ENCODE results near the gene CEP250. TPM values are rescaled to one million over a fixed set of nuclear protein-coding genes. Genes with fewer than 3 reads are reported as not detected.
"Not testable (repeated sequence)": the region's sequence is repeated elsewhere in the genome, so short reads cannot be mapped to it uniquely, and the experiment has no call there.

The CEP250 gene
- total RNA-seq, 2 donors from 2014 or later = 29.8 to 46.5 TPM

GRCh38 chr20:35551503-35551902, 96.1 kb downstream of the CEP250 start:
- no peak overlapping the region for H3K9ac ChIP-seq (ENCODE audit: extremely low read depth, low read length, poor library complexity, severe bottlenecking)
- H3K36me3 ChIP-seq (ENCODE audit: control insufficient read depth, insufficient read depth, low read length) = peaks cover 68% of the 10 kb centered on the region
- TF ChIP-seq, protein P1, sequence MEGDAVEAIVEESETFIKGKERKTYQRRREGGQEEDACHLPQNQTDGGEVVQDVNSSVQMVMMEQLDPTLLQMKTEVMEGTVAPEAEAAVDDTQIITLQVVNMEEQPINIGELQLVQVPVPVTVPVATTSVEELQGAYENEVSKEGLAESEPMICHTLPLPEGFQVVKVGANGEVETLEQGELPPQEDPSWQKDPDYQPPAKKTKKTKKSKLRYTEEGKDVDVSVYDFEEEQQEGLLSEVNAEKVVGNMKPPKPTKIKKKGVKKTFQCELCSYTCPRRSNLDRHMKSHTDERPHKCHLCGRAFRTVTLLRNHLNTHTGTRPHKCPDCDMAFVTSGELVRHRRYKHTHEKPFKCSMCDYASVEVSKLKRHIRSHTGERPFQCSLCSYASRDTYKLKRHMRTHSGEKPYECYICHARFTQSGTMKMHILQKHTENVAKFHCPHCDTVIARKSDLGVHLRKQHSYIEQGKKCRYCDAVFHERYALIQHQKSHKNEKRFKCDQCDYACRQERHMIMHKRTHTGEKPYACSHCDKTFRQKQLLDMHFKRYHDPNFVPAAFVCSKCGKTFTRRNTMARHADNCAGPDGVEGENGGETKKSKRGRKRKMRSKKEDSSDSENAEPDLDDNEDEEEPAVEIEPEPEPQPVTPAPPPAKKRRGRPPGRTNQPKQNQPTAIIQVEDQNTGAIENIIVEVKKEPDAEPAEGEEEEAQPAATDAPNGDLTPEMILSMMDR (conservative IDR thresholded peaks at IDR 0.05) = no peak

GRCh38 chr20:35552914-35553313, 97.5 kb downstream of the CEP250 start:
- H3K27ac ChIP-seq (ENCODE audit: low read depth, low read length) = no peak overlapping the region
- H3K9me3 Mint-ChIP-seq = no peaks in the 10 kb centered on the region
- peaks cover 34% of the 10 kb centered on the region for H3K36me3 Mint-ChIP-seq (ENCODE audit: low read depth)
- H3K9ac ChIP-seq (ENCODE audit: extremely low read depth, low read length, poor library complexity, severe bottlenecking) = no peak overlapping the region
- H3K4me3 Mint-ChIP-seq = no peak overlapping the region
- H3K27ac Mint-ChIP-seq = no peak overlapping the region
- no peaks in the 10 kb centered on the region for H3K4me1 ChIP-seq (ENCODE audit: control insufficient read depth, insufficient read depth, low read length)
- no peaks in the 10 kb centered on the region for H3K9me3 ChIP-seq (ENCODE audit: control insufficient read depth, low read length)
- H3K4me3 ChIP-seq (ENCODE audit: low read length) = no peak overlapping the region
- H3K4me1 Mint-ChIP-seq = no peaks in the 10 kb centered on the region
- 95% methylated on average over 3 of the region's 3 CpGs; no CpG with 5 or more reads in 1 of the 2 experiments for WGBS, 2 experiments (ENCODE audit: insufficient coverage in 1 of 2, insufficient read length in 1 of 2)
- DNase-seq = no peak
- H3K36me3 ChIP-seq (ENCODE audit: control insufficient read depth, insufficient read depth, low read length) = peaks cover 60% of the 10 kb centered on the region
- no peaks in the 10 kb centered on the region for H3K27me3 Mint-ChIP-seq (ENCODE audit: insufficient read depth)
- TF ChIP-seq, protein P1 (conservative IDR thresholded peaks at IDR 0.05) = no peak
- H3K27me3 ChIP-seq (ENCODE audit: control insufficient read depth, insufficient read depth, low read length, poor library complexity, severe bottlenecking) = no peaks in the 10 kb centered on the region

More at GRCh38 chr20:35551503-35551902, 96.1 kb downstream of the CEP250 start:
- Mint-ChIP-seq H3K27ac (no peak overlapping the region), H3K9me3 (no peaks in the 10 kb centered on the region), H3K36me3 (ENCODE audit: low read depth) (peaks cover 28% of the 10 kb centered on the region), H3K4me1 (no peaks in the 10 kb centered on the region), H3K4me3 (no peak overlapping the region), H3K27me3 (ENCODE audit: insufficient read depth) (no peaks in the 10 kb centered on the region)
- Histone ChIP-seq H3K9me3 (ENCODE audit: control insufficient read depth, low read length) (no peaks in the 10 kb centered on the region), H3K27ac (ENCODE audit: low read depth, low read length) (no peak overlapping the region), H3K4me1 (ENCODE audit: control insufficient read depth, insufficient read depth, low read length) (no peaks in the 10 kb centered on the region), H3K27me3 (ENCODE audit: control insufficient read depth, insufficient read depth, low read length, poor library complexity, severe bottlenecking) (no peaks in the 10 kb centered on the region), H3K4me3 (ENCODE audit: low read length) (no peak overlapping the region)
- no peak for DNase-seq
- 94% methylated on average over 4 of the region's 4 CpGs for WGBS, 2 experiments (ENCODE audit: insufficient coverage in 1 of 2, insufficient read length in 1 of 2)

GRCh38 chr20:35555461-35555860, 100.1 kb downstream of the CEP250 start:
- H3K4me3 Mint-ChIP-seq; H3K9ac ChIP-seq (ENCODE audit: extremely low read depth, low read length, poor library complexity, severe bottlenecking); H3K27ac ChIP-seq (ENCODE audit: low read depth, low read length); H3K9me3 ChIP-seq (ENCODE audit: control insufficient read depth, low read length); H3K4me3 ChIP-seq (ENCODE audit: low read length); DNase-seq; H3K27me3 Mint-ChIP-seq (ENCODE audit: insufficient read depth); H3K27ac Mint-ChIP-seq; H3K9me3 Mint-ChIP-seq; H3K4me1 ChIP-seq (ENCODE audit: control insufficient read depth, insufficient read depth, low read length); H3K27me3 ChIP-seq (ENCODE audit: control insufficient read depth, insufficient read depth, low read length, poor library complexity, severe bottlenecking); H3K4me1 Mint-ChIP-seq: not testable (repeated sequence)
- peaks cover 30% of the 10 kb centered on the region for H3K36me3 Mint-ChIP-seq (ENCODE audit: low read depth)
- peaks cover 43% of the 10 kb centered on the region for H3K36me3 ChIP-seq (ENCODE audit: control insufficient read depth, insufficient read depth, low read length)
- 94 to 96% methylated on average over 4 of the region's 4 CpGs for WGBS, 2 experiments (ENCODE audit: insufficient coverage in 1 of 2, insufficient read length in 1 of 2)
